ENCODE data around the gene GRPEL1.
"Not testable (repeated sequence)": the region's sequence is repeated elsewhere in the genome, so short reads cannot be mapped to it uniquely, and the experiment has no call there.

- TF ChIP-seq CTCF (IDR thresholded peaks at IDR 0.05; ENCODE audit: poor library complexity); EZH2phosphoT487 (IDR thresholded peaks at IDR 0.05; ENCODE audit: low read depth, severe bottlenecking, unreplicated experiment); EZH2 (IDR thresholded peaks at IDR 0.05; ENCODE audit: borderline replicate concordance): not testable (repeated sequence)
Observed at GRCh38 chr4:7084564-7084961, 16.7 kb upstream of the GRPEL1 start.

Data from hepatocyte (in vitro differentiated cells).